Camera-type eye (tissue), 1 donor: Measurements from ENCODE around the gene SKAP2. TPM values are rescaled to one million over a fixed set of nuclear protein-coding genes. Genes with fewer than 3 reads are reported as not detected.

ENCODE experiments used
- total RNA-seq: library from RNA; depleted of rRNA; stranded (reverse); fragments of >200 nt; gene quantifications from one replicate; pipeline ENCODE4 v1.2.3, GENCODE V29; 2014

The SKAP2 gene, protein sequence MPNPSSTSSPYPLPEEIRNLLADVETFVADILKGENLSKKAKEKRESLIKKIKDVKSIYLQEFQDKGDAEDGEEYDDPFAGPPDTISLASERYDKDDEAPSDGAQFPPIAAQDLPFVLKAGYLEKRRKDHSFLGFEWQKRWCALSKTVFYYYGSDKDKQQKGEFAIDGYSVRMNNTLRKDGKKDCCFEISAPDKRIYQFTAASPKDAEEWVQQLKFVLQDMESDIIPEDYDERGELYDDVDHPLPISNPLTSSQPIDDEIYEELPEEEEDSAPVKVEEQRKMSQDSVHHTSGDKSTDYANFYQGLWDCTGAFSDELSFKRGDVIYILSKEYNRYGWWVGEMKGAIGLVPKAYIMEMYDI
- 2.4 TPM for total RNA-seq

DNA sequence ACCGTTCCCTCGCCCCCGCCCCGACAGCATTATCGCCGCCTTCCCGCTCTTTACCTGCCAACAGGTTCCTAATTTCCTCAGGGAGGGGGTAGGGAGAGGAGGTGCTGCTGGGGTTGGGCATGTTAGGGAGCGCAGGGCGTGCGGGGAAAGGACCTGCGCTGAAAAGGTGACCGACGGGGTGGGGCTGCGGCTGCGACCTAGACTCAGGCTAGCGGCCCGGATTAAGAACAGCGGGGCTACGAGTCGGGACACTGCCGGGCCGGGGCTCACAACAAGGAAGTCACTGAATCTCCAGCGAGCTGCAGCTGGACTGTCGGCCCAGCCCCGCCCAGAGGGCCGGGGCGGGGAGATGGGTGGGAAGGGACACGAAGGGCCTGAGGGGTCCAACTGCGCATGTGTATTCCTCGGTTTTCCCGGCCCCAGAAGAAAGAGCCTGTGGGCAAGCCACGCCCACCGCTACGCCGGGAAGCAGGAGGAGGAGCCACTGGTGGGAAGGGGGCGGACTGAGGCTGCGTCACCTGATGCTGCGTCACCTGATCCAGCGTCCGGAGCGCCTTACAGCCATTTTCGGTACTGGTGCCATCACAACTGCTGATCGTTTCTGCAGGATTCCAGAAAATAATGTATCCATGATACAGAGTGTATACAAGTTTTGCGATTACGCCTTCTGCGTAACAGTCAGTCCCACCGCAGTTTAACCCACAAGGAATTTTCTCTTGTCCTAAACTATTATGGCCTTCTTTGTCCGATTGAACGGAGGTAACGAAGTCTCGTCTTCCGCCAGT, at the start of gene SKAP2:
Gene SKAP2, minus strand, starts transcription at position 282 of the 785 bp plus-strand sequence. Its CDS starts 161 bp downstream, at position 121.

Other genes with a start within 250 kb of the SKAP2 start
- gene HOXA1, start 231.4 kb upstream of the SKAP2 start, total RNA-seq: 0.44 TPM
- gene HOXA2, start 238.1 kb upstream of the SKAP2 start, total RNA-seq: not detected